Small intestine (tissue), 7 donors: ENCODE data around the gene SPINDOC. TPM values are rescaled to one million over a fixed set of nuclear protein-coding genes. Genes with fewer than 3 reads are reported as not detected.

Source experiments
- DNase-seq, 2 donors: peaks; one replicate each; pipeline versions ENCODE4 v3.0.0 to v3.0.0-alpha.2; 2013
- FAIRE-seq: peaks from 2 replicates; lab custom pipeline; 2012; peaks lifted over from hg19 to GRCh38; lab: Jason Lieb, UNC
- H3K27ac ChIP-seq, 3 donors: one replicate each; pipeline ENCODE4 v1.5.1; 2013; ENCODE audit warnings: low read length in 2 of 3, mild to moderate bottlenecking in 2 of 3, control low read depth in 1 of 3, inconsistent platforms in 1 of 3, low read depth in 1 of 3, moderate library complexity in 1 of 3
- H3K27me3 ChIP-seq, 3 donors: one replicate each; pipeline ENCODE4 v1.6.1; 2013; ENCODE audit warnings: low read length in 3 of 3, inconsistent platforms in 1 of 3; ENCODE audit not compliant: control insufficient read depth in 3 of 3, insufficient read depth in 3 of 3
- H3K36me3 ChIP-seq, 3 donors: one replicate each; pipeline ENCODE4 v1.6.1; 2013; ENCODE audit warnings: low read length in 3 of 3, inconsistent platforms in 1 of 3, low read depth in 1 of 3, mild to moderate bottlenecking in 1 of 3, moderate library complexity in 1 of 3; ENCODE audit not compliant: control insufficient read depth in 3 of 3, insufficient read depth in 2 of 3
- H3K4me1 ChIP-seq, 3 donors: one replicate each; pipeline ENCODE4 v1.6.1; 2013; ENCODE audit warnings: low read length in 2 of 3, inconsistent platforms in 1 of 3, low read depth in 1 of 3, mild to moderate bottlenecking in 1 of 3, moderate library complexity in 1 of 3; ENCODE audit not compliant: control insufficient read depth in 3 of 3, insufficient read depth in 2 of 3
- H3K4me3 ChIP-seq, 3 donors: one replicate each; pipeline ENCODE4 v1.5.1; 2013; ENCODE audit warnings: low read length in 3 of 3, control low read depth in 1 of 3, inconsistent platforms in 1 of 3, low read depth in 1 of 3, mild to moderate bottlenecking in 1 of 3, moderate library complexity in 1 of 3
- H3K9me3 ChIP-seq, 2 donors: one replicate each; pipeline ENCODE4 v1.6.1; 2013; ENCODE audit warnings: low read depth in 1 of 2, low read length in 1 of 2; ENCODE audit not compliant: control insufficient read depth in 2 of 2, insufficient read depth in 1 of 2
- WGBS, 3 donors: extraction: QIAGEN DNeasy Blood & Tissue Kit; methylation state at CpG; one replicate each; pipeline ENCODE4 v1.1.7; 2013; 5-methylcytosine and 5-hydroxymethylcytosine counted together
- polyA plus RNA-seq, 4 donors: library from polyadenylated mRNA; stranded (reverse) in 3 of 4; unstranded in 1 of 4; fragments of 200-250 nt in 3 of 4; fragments of 120-200 nt in 1 of 4; gene quantifications; one replicate each; pipeline versions ENCODE4 v1.2.1 to v1.2.3, GENCODE V29; 2013
- donor health status: healthy with polysubstance abuse.
- donor health status: control.
- donor health status: control.
- donor health status: Bipolar disorder and iron deficiency.
- donor health status: healthy.

The SPINDOC gene
- polyA plus RNA-seq, 4 donors, result 1.1 to 17.4 (median 5.4) TPM

GRCh38 chr11:63816166-63816565 lies 2.9 kb downstream of the SPINDOC start:
- no peaks in the 10 kb centered on the region for H3K27me3 ChIP-seq
- H3K4me3 ChIP-seq, result no peak overlapping the region
- FAIRE-seq (no peak), DNase-seq (no peak)
- no peak overlapping the region for H3K27ac ChIP-seq
- WGBS, 3 donors, result 94 to 98% (median 96%) methylated on average over 6 of the region's 6 CpGs
- H3K36me3 ChIP-seq, result peaks cover 2 to 50% (median 8%) of the 10 kb centered on the region in 3 donors
- H3K9me3 ChIP-seq, result no peaks in the 10 kb centered on the region
- H3K4me1 ChIP-seq, result peaks cover 0 to 16% (median 0%) of the 10 kb centered on the region in 3 donors

DNA sequence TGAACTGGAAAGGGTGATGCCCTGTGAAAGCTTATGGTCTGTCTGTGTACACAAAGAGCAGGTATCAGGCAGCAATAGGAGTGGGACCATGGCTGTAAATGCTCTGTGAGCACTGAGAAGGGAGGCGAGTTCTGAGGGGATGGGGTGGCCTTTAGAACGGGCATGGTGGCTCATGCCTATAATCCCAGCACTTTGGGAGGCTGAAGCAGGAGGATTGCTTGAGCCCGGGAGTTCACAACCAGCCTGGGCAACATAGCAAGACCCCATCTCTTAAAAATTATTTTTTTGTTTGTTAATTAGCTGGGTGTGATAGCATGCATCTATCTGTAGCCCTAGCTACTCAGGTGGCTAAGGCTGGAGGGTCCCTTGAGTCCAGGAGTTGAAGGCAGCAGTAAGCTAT lies 3.5 kb downstream of the SPINDOC start:
- FAIRE-seq (no peak), DNase-seq (no peak)
- peaks cover 2 to 56% (median 10%) of the 10 kb centered on the region in 3 donors for H3K36me3 ChIP-seq
- 97 to 100% (median 98%) methylated on average over 3 of the region's 3 CpGs for WGBS, 3 donors
- no peaks in the 10 kb centered on the region for H3K27me3 ChIP-seq
- H3K4me3 ChIP-seq, result no peak overlapping the region
- no peaks in the 10 kb centered on the region for H3K9me3 ChIP-seq
- no peak overlapping the region for H3K27ac ChIP-seq
- H3K4me1 ChIP-seq, result peaks cover 0 to 16% (median 0%) of the 10 kb centered on the region in 3 donors

GRCh38 chr11:63817758-63818498 lies 4.7 kb downstream of the SPINDOC start:
- no peak for FAIRE-seq
- WGBS, 3 donors, result 91 to 93% (median 92%) methylated on average over 27 of the region's 27 CpGs
- no peaks in the 10 kb centered on the region for H3K27me3 ChIP-seq
- DNase-seq, result no peak
- H3K9me3 ChIP-seq, result no peaks in the 10 kb centered on the region
- H3K4me3 ChIP-seq, result no peak overlapping the region
- peaks cover 2 to 65% (median 14%) of the 10 kb centered on the region in 3 donors for H3K36me3 ChIP-seq
- peaks cover 0 to 9% (median 0%) of the 10 kb centered on the region in 3 donors for H3K4me1 ChIP-seq
- no peak overlapping the region for H3K27ac ChIP-seq

DNA sequence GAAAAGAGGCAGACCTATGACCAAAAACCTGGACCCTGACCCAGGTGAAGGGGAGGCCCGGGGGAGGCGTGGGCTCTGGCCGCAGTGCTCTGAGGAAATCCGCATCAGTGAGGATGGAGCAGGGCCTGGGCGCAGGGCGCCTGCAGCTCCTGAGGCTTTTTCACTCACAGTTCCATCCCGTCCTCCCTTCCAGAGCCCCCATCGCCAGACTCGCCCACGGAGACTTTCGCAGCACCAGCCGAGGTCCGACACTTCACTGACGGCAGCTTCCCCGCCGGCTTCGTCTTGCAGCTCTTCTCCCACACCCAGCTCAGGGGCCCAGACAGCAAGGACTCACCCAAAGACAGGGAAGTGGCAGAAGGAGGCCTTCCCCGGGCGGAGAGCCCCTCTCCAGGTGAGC lies 5.4 kb downstream of the SPINDOC start:
- Histone ChIP-seq H3K27ac (no peak overlapping the region), H3K36me3 (peaks cover 2 to 71% (median 16%) of the 10 kb centered on the region in 3 donors), H3K4me1 (peaks cover 0 to 8% (median 0%) of the 10 kb centered on the region in 3 donors), H3K27me3 (no peaks in the 10 kb centered on the region), H3K9me3 (no peaks in the 10 kb centered on the region), H3K4me3 (no peak overlapping the region)
- FAIRE-seq (no peak), DNase-seq (no peak)
- 95 to 98% (median 96%) methylated on average over 19 of the region's 19 CpGs for WGBS, 3 donors

DNA sequence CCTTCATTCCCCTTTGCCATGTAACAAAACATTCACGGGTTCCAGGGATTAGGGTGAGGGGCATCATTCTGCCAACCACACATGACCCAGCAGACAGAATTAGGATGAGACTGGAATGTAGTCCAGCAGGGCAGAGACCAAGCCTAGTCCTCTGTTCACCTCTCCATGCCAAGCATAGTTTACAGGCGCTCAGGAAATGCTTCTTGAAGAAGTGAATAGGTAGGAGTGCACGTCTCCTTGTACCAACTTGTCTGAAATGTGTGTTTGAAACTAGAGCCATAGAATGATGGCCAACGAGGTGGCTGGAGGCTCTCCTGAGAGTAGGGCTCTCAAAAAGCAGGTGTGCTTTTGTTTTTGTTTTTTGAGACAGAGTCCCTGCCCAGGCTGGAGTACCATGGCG lies 8.2 kb downstream of the SPINDOC start:
- DNase-seq (no peak), FAIRE-seq (no peak)
- Histone ChIP-seq H3K36me3 (peaks cover 2 to 84% (median 16%) of the 10 kb centered on the region in 3 donors), H3K4me3 (no peak overlapping the region), H3K4me1 (no peaks in the 10 kb centered on the region), H3K9me3 (no peaks in the 10 kb centered on the region), H3K27me3 (no peaks in the 10 kb centered on the region), H3K27ac (no peak overlapping the region)
- 79 to 97% (median 90%) methylated on average over 5 of the region's 5 CpGs for WGBS, 3 donors

- Histone ChIP-seq H3K36me3 (peaks cover 0 to 60% (median 6%) of the 10 kb centered on the region in 3 donors), H3K4me1 (no peaks in the 10 kb centered on the region), H3K27me3 (no peaks in the 10 kb centered on the region), H3K4me3 (no peak overlapping the region), H3K9me3 (no peaks in the 10 kb centered on the region), H3K27ac (no peak overlapping the region)
- FAIRE-seq (no peak), DNase-seq (no peak)
- WGBS, 3 donors, result 85 to 87% (median 86%) methylated on average over 17 of the region's 17 CpGs
These were observed 13.4 kb downstream of the SPINDOC start for GRCh38 chr11:63826471-63827190.

DNA sequence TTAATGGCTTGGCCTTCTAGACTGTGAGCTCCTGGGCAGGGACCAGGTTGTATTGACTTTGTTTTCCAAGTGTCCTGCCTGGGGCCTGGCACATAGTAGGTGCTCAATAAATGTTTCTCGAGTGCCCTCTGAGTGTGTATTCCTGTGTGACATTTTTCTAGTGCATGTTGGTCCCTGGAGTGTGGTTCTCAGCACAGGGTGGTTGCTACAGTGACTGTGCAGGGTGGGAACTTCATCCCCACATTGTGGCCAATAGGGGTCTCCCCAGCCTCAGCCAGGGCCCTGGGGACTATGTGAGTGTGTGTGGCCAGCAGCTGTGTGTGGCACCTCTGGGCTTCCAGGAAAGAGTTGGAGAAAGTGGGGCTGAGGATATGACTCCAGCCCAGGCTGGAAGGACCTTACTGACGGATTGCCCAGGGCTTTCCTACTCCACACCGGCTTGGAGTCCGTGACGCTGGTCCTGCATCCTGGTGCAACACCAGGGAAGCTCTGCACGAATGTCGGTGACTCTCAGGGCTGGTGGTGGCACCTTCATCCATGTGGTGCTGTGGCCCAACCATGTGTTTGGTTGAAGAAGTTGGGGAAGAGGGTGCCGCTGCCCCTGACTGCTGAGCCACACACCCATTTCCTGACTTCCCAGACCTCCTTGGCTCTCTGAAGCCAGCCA lies 16.7 kb downstream of the SPINDOC start:
- WGBS, 3 donors, result 81 to 85% (median 83%) methylated on average over 8 of the region's 8 CpGs
- no peaks in the 10 kb centered on the region for H3K9me3 ChIP-seq
- peaks cover 0 to 34% (median 0%) of the 10 kb centered on the region in 3 donors for H3K36me3 ChIP-seq
- H3K4me1 ChIP-seq, result peaks cover 0 to 4% (median 0%) of the 10 kb centered on the region in 3 donors
- H3K27me3 ChIP-seq, result no peaks in the 10 kb centered on the region
- DNase-seq, result peak in 1 of 2 donors; percentile 48
- FAIRE-seq, result no peak
- H3K27ac ChIP-seq, result no peak overlapping the region
- H3K4me3 ChIP-seq, result no peak overlapping the region

DNA sequence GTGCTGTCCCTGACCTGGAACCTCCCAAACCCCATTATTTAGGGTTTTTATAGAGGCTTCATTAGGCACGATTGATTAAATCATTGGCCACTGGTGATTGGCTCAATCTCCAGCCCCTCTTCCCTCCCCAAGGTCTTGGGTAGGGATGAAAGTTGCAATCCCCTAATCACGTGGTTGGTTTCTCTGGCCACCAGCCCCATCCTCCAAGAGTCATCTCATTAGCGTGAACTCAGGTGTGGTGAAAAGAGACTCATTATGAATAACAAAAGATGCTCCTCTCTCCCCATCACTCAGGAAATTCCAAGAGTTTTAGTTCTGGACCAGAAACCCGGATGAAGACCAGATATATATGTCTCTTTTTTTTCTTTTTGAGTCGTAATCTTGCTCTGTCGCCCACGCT lies 18.1 kb downstream of the SPINDOC start:
- FAIRE-seq (no peak), DNase-seq (no peak)
- WGBS, 3 donors, result 67 to 78% (median 76%) methylated on average over 7 of the region's 7 CpGs
- Histone ChIP-seq H3K4me3 (no peak overlapping the region), H3K9me3 (no peaks in the 10 kb centered on the region), H3K4me1 (peaks cover 0 to 5% (median 0%) of the 10 kb centered on the region in 3 donors), H3K27me3 (no peaks in the 10 kb centered on the region), H3K36me3 (peaks cover 0 to 25% (median 0%) of the 10 kb centered on the region in 3 donors), H3K27ac (no peak overlapping the region)
